GM21423 (cell line): ENCODE data around the gene MAPKAP1.
"Not testable (repeated sequence)": the region's sequence is repeated elsewhere in the genome, so short reads cannot be mapped to it uniquely, and the experiment has no call there.

Experiments used
- ATAC-seq: cut with Tn5 transposase; IDR thresholded peaks from one replicate; pipeline ENCODE4 v1.9.1; 2021; ENCODE audit warnings: mild to moderate bottlenecking, moderate library complexity; ENCODE audit not compliant: unreplicated experiment

The MAPKAP1 gene

GRCh38 chr9:125732562-125732961, 25.6 kb upstream of the MAPKAP1 start:
- ATAC-seq: no peak

DNA sequence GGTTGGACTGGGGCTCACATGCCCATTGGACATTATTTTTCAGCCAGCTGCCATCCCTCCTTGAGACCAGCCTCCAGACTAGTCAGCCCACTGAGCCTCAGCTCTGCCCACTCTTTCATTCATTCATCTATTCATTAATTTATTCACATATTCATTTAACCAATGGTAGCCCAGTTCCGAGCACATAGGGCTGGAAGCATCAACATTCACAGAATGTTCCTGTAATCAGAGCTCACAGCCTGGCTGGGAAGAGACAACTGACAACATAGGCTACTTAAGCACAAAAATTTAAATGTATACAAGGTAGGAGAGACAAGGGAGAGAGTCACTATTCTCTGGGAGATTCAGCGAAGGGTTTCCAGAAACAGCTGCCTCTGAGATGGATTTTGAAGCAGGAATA, 23.2 kb upstream of the MAPKAP1 start:
- ATAC-seq: no peak

- ATAC-seq: no peak
Observed at GRCh38 chr9:125726456-125727132, 19.6 kb upstream of the MAPKAP1 start.

DNA sequence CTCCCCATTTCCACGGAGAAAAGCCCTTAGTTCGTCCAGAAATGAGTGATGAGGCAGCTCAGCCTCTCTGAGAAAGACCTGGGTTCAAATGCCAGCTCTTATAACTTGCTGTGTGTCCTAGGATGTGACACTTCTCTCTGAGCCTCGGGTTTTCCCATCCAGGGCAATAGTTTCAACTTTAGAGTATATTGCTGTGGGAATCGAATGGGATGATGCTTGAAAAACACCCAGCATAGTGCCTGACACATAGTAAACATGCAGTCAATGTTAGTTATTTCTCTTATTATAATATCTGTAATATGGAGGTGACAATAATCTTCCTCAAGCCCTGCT, 430 bp upstream of the MAPKAP1 start:
- ATAC-seq: no peak

GRCh38 chr9:125705893-125706292, 1.1 kb downstream of the MAPKAP1 start:
- ATAC-seq: no peak

DNA sequence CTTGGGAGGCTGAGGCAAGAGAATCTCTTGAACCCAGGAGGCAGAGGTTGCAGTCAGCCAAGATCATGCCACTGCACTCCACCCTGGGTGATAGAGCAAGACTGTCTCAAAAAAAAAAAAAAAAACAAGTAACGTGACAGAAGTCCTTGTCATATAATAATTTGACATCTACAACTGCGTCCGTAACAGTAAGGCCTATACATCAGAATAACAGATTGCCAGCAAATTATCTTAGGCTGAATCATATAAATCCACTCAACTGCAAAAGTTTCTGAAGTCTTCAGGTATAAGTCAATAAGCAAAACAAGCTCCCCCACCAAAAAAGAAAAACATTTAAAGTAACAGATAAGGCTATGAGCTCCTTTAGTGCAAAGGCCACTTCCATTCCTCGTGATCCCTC, 3.3 kb downstream of the MAPKAP1 start:
- ATAC-seq: no peak

DNA sequence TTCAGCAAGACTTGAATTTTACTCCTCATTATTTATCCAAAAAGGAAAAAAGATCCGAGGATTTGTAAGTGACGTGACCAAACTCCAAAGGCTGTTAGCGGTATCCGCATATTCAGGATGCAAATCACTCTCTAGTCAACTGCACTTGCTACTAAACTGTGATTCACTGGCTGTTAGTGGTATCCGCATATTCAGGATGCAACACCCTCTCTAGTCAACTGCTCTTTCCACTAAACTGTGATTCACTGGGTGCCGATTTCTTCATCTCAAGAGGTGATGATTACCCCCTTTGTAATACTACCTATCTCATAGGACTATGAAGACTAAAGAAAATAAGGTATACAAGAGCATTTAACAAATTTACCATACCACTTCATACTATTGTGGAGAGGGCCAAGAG, 5.7 kb downstream of the MAPKAP1 start:
- no peak for ATAC-seq

- ATAC-seq: peak; percentile 86
Observed at GRCh38 chr9:125700791-125701190, 6.2 kb downstream of the MAPKAP1 start.

DNA sequence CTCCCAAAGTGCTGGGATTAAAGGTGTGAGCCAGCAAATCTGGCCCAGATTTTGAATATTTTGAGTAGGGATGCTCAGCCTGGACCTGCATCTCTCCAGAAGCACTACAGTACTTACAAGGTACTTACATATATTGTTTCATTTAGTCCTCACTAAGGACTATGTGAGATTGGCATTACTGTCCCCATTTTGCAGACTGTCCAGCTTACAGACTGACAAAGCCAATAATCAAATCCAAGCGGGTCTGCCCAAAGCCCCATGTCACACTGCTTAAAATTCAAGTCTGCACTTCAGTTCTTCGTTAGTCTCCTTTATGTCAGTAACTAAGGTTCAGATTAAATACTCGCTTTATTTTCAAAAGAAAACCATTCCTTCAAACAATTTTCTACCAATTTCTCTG, 7.1 kb downstream of the MAPKAP1 start:
- ATAC-seq: no peak

DNA sequence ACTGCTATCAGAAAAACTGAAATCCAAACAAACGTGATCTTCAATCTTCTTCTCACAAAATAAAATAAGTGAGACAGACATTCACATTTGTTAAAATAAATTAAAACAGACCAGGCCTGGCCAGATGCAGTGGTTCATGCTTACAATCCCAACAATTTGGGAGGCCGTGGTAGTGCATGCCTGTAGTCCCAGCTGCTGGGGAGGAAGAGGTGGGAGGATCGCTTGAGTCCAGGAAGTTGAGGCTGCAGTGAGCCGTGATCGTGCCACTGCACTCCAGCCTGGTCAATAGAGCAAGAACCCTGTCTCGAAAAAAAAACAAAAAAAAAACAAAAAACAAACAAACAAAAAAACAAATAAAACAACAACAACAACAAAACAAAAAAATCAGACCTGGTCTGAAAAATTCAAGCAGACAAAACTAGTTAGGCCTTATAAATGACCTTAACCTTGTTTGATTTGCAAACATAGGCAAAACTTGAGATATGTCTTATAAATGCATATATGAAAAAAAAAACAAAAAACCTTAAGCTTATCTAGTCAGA, 10.8 kb downstream of the MAPKAP1 start:
- ATAC-seq: no peak

GRCh38 chr9:125695548-125695947, 11.5 kb downstream of the MAPKAP1 start:
- ATAC-seq: not testable (repeated sequence)

DNA sequence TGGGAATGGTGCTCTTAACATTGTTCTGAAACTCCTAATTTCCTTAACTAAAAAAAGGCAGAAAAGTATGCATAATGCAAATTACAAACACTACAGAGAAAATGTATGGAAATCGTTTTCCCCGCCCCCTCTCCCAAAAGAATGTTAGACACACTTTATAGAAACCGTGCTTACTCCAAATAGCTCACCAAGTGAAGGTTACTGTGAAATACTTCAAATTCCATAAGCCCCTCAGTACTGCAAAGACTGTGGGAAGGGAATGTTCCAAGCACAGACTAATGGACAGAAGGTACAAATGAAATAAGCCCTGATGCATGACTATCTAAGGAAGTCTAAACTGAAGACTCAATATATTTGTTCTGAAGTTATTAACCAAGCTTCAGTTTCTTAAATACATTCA, 12.5 kb downstream of the MAPKAP1 start:
- no peak for ATAC-seq

- ATAC-seq: not testable (repeated sequence)
Observed at GRCh38 chr9:125693492-125693891, 13.5 kb downstream of the MAPKAP1 start.

GRCh38 chr9:125691869-125692268, 15.1 kb downstream of the MAPKAP1 start:
- ATAC-seq: no peak

DNA sequence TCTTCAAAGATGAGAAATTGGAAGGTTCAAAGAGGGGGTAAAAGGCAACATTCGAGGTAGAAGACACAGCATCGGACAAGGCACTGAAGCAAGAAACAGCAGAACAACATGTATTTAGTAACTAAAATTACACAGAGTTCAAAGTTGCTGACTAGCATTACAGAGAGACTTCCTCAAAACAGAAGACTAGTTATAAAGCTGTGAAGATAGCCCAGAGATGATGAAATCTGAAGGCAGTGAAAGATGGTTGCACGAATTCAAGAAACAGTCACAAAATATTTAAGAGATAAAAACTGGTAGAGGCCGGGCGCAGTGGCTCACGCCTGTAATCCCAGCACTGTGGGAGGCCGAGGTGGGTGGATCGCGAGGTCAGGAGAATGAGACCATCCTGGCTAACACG, 16.3 kb downstream of the MAPKAP1 start:
- ATAC-seq: no peak

DNA sequence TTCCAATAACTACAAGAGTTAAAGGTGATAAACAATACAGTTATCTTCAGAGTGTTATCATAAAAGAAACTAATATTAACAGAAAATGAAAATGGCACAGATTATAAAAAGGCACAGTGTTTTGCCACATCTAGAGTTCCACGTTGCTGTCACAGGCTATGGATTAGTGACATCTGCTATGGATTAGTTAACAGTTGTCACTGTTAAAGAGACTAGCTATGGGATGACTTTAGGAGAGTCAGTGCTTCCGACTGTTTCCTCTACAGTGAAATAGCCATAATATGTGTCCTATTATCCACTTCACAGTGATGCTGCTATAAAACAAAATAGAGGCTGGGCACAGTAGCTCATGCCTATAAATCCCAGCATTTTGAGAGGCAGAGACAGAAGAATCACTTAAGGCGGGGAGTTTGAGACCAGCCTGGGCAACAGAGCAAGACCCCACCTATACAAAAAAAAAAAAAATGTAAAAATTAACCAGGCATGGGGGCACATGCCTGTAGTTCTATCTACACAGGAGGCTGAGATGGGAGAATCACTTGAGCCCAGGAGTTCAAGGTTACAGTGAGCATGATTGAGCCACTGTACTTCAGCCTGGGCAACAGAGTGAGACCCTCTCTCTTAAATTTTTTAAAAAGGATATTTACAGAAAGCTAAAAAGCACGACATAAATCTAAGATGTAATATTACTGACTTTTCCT, 19.7 kb downstream of the MAPKAP1 start:
- no peak for ATAC-seq

GRCh38 chr9:125685167-125685566, 21.8 kb downstream of the MAPKAP1 start:
- no peak for ATAC-seq

GRCh38 chr9:125683486-125683885, 23.5 kb downstream of the MAPKAP1 start:
- ATAC-seq: no peak

DNA sequence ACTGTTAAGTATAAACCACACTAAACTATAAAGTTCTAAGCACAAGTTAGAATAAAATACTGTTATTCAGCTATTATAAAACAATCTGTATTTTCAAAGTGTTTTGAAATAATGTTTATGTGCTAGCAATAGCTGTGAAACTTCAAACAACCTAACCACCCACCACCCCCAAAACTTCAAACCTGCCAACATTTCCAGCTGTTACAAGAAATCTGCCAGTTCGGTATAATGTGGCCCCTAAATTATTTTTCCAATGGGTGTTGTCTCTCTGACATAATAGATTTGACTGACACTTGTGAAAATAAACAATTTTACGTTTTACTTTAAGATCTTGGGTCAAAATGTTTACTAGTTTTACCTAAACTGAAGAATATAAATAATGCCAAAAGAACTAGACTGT, 24.7 kb downstream of the MAPKAP1 start:
- no peak for ATAC-seq

DNA sequence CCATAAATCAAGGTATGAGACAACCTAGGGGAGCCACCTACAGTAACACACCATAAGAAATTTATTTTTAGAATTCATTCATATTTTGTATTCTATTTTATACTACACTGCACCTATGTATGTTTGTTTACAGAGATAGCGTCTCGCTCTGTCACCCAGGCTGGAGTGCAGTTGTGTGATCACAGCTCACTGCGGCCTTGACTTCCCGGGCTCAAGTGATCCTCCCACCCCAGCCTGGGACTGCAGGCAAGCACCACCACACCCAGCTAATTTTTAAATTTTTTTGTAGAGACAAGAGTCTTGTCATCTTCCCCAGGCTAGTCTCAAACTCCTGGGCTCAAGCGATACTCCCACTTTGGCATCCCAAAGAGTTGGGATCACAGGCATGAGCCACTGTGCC, 25.4 kb downstream of the MAPKAP1 start:
- ATAC-seq: no peak

DNA sequence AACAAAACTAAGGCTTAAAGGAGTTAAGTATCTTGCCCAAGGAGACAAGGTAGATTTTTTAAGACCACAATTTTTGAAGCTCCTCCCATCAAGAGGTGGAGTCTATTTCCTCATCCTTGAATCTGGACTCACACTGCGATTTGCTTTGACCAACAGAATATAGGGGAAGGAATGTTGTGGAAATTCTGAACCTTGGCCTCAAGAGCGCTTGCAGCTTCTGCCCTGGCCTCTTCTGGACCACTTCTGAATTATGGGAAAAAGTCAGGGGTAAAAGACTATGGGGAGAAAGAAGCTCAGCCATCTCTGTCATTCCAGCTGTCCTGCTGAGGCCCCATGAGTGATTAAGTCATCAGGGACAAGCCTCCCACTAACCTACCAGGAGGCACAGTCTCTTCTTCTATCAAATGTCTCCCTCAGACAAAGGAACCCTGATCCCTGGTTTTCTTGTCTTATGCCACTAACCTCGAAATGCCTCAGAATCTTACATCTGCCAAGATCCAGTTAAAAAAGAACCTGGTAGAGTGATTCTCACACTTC, 25.9 kb downstream of the MAPKAP1 start:
- ATAC-seq: no peak

DNA sequence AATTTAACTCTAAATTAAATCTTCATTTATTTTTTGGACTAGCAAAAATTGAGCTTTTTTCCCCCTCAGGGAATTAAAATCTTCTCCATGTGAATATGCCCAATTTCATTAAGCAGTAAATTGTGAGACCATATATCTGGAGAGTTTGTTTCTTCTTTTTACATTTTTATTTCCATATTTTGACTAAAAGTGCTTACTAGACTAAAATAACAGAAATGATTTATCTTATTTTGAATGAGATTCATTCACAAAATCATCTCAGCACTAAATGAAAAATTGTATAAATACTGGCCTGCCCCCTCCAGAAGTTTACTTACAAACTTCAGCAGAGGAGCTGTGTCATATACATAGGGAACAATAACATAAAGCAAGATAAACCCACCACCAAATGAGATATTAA, 26.6 kb downstream of the MAPKAP1 start:
- no peak for ATAC-seq
